HepG2 (cell line): Measurements from ENCODE around the gene PRPF18. TPM values are rescaled to one million over a fixed set of nuclear protein-coding genes. Genes with fewer than 3 reads are reported as not detected.

Experiments used
- ATAC-seq: fragments of 200-7000 bp; cut with Tn5 transposase; 3 replicates; pipeline ENCODE4 v1.9.1; 2020; ENCODE audit warnings: mild to moderate bottlenecking, moderate library complexity
- BruUV-seq: library from RNA; stranded (reverse); fragments of 400-500 nt; replicated peaks from 2 replicates; lab custom pipeline; 2021; lab: Mats Ljungman, UMichigan
- CTCF ChIA-PET: fragments of 300-600 bp; formaldehyde crosslinking; extraction: SDS; loops from one replicate; lab custom pipeline; 2021; ENCODE audit warnings: low total read pairs, inconsistent platforms, low intra/inter-chr PET ratio; lab: Yijun Ruan, JAX
- POLR2A ChIA-PET: fragments of 350-600 bp; sonication (Branson Sonifier 250); formaldehyde crosslinking; loops from one replicate; lab custom pipeline; 2020; ENCODE audit warnings: antibody characterized with exemption, inconsistent platforms; lab: Yijun Ruan, JAX
- DNase-seq: peaks from one replicate; pipeline ENCODE4 v3.0.0-alpha.2; 2015; ENCODE audit warnings: low spot score
- FAIRE-seq: peaks from 3 replicates; lab custom pipeline; 2011; peaks lifted over from hg19 to GRCh38; lab: Jason Lieb, UNC
- H2AFZ ChIP-seq: one replicate; pipeline ENCODE4 v1.6.1; 2011; ENCODE audit warnings: low read length, inconsistent platforms
- H3K27ac ChIP-seq: fragments of 300-600 bp; 3 replicates; pipeline ENCODE4 v1.8.0; 2011; ENCODE audit warnings: mixed run types, mild to moderate bottlenecking, mixed read lengths, low read length, inconsistent platforms; ENCODE audit not compliant: insufficient read depth; ENCODE audit errors: extremely low read length
- H3K27me3 ChIP-seq, 2 experiments: fragments of 200-600 bp in 1 of 2; 2 replicates in 1 of 2; 3 replicates in 1 of 2; pipeline versions ENCODE4 v1.6.0 to v1.8.0; 2011; ENCODE audit warnings: low read length in 2 of 2, mild to moderate bottlenecking in 2 of 2, moderate library complexity in 2 of 2, inconsistent platforms in 1 of 2; ENCODE audit not compliant: insufficient read depth in 2 of 2, control insufficient read depth in 1 of 2
- H3K36me3 ChIP-seq, 2 experiments: fragments of 200-600 bp in 1 of 2; replicated peaks in 1 of 2; 2 replicates in 1 of 2; 3 replicates in 1 of 2; pipeline versions ENCODE4 v1.5.1 to v1.8.0; 2011; ENCODE audit warnings: low read length in 2 of 2, inconsistent platforms in 1 of 2; ENCODE audit not compliant: insufficient read depth in 2 of 2, control insufficient read depth in 1 of 2
- H3K4me1 ChIP-seq: 2 replicates; pipeline ENCODE4 v1.5.1; 2012; ENCODE audit warnings: low read length, inconsistent platforms; ENCODE audit not compliant: insufficient read depth
- H3K4me2 ChIP-seq: 2 replicates; pipeline ENCODE4 v1.6.0; 2011; ENCODE audit warnings: low read depth, low read length, inconsistent platforms
- H3K4me3 ChIP-seq, 3 experiments: fragments of 200-600 bp in 1 of 3; sonication (generic), shearing (Covaris generic) in 1 of 3; replicated peaks in 1 of 3; 2 replicates each; pipeline ENCODE4 v1.5.1; 2011 to 2016; ENCODE audit warnings: low read length in 3 of 3, inconsistent platforms in 2 of 3, low read depth in 2 of 3, mild to moderate bottlenecking in 2 of 3, control low read depth in 1 of 3, mixed read lengths in 1 of 3; ENCODE audit not compliant: insufficient read depth in 1 of 3
- H3K79me2 ChIP-seq: one replicate; pipeline ENCODE4 v1.6.1; 2011; ENCODE audit warnings: low read length, inconsistent platforms; ENCODE audit not compliant: insufficient read depth
- H3K9ac ChIP-seq: 2 replicates; pipeline ENCODE4 v1.6.0; 2011; ENCODE audit warnings: mild to moderate bottlenecking, low read depth, low read length, inconsistent platforms; ENCODE audit not compliant: insufficient read depth
- H3K9me3 ChIP-seq: 2 replicates; pipeline ENCODE4 v1.5.1; 2012; ENCODE audit warnings: mild to moderate bottlenecking, low read length
- H4K20me1 ChIP-seq: 2 replicates; pipeline ENCODE4 v1.6.0; 2011; ENCODE audit warnings: inconsistent platforms, mild to moderate bottlenecking, low read length, moderate library complexity; ENCODE audit not compliant: insufficient read depth
- AGO1 ChIP-seq: fragments of 200-400 bp; formaldehyde crosslinking; IDR thresholded peaks from 2 replicates; pipeline ENCODE4 v1.6.1; 2017; ENCODE audit warnings: mild to moderate bottlenecking, low read depth, low read length, moderate library complexity; ENCODE audit not compliant: poor library complexity, severe bottlenecking
- GATAD1 ChIP-seq: IDR thresholded peaks from 2 replicates; pipeline ENCODE4 v1.6.1; 2016; ENCODE audit warnings: missing genetic modification reagents, missing compliant biosample characterization
- HHEX ChIP-seq: IDR thresholded peaks from 2 replicates; pipeline ENCODE4 v1.6.1; 2016; ENCODE audit warnings: control low read depth
- NFKB2 ChIP-seq: sonication (generic); formaldehyde crosslinking; IDR thresholded peaks from 2 replicates; pipeline ENCODE4 v1.4.0; 2020; ENCODE audit warnings: missing genetic modification reagents, borderline replicate concordance
- POLR2G ChIP-seq: fragments of 200-400 bp; formaldehyde crosslinking; IDR thresholded peaks from 2 replicates; pipeline ENCODE4 v1.6.1; 2018; ENCODE audit warnings: mild to moderate bottlenecking, low read depth, low read length, moderate library complexity
- SALL1 ChIP-seq: sonication (generic); formaldehyde crosslinking; IDR thresholded peaks from 2 replicates; pipeline ENCODE4 v1.8.0; 2022; ENCODE audit warnings: mild to moderate bottlenecking, missing genetic modification reagents
- ZC3H4 ChIP-seq: sonication (generic); formaldehyde crosslinking; IDR thresholded peaks from 2 replicates; pipeline ENCODE4 v1.4.0; 2020; ENCODE audit warnings: missing genetic modification reagents, borderline replicate concordance
- ZFP82 ChIP-seq: sonication (generic); formaldehyde crosslinking; IDR thresholded peaks from 2 replicates; pipeline ENCODE4 v1.5.1; 2020; ENCODE audit warnings: mild to moderate bottlenecking, missing genetic modification reagents, borderline replicate concordance
- ZNF138 ChIP-seq: sonication (generic); formaldehyde crosslinking; IDR thresholded peaks from 2 replicates; pipeline ENCODE4 v1.5.0; 2020; ENCODE audit warnings: mild to moderate bottlenecking, low read depth, missing genetic modification reagents
- ZNF260 ChIP-seq: sonication (generic); formaldehyde crosslinking; IDR thresholded peaks from 2 replicates; pipeline ENCODE4 v1.4.0; 2020; ENCODE audit warnings: missing genetic modification reagents, low read depth, mild to moderate bottlenecking, borderline replicate concordance
- ZNF569 ChIP-seq: sonication (generic); formaldehyde crosslinking; IDR thresholded peaks from 2 replicates; pipeline ENCODE4 v1.5.0; 2020; ENCODE audit warnings: mild to moderate bottlenecking, missing genetic modification reagents, moderate library complexity, borderline replicate concordance
- ZNF629 ChIP-seq: sonication (generic); formaldehyde crosslinking; conservative IDR thresholded peaks from 2 replicates; pipeline ENCODE4 v1.5.0; 2020; ENCODE audit warnings: missing genetic modification reagents
- ZNF674 ChIP-seq: sonication (generic); formaldehyde crosslinking; IDR thresholded peaks from 2 replicates; pipeline ENCODE4 v1.5.0; 2020; ENCODE audit warnings: low read depth, mild to moderate bottlenecking, missing genetic modification reagents
- WGBS: methylation state at CpG from one replicate; pipeline ENCODE4 v1.1.6; 2017; ENCODE audit warnings: low lambda C conversion rate; 5-methylcytosine and 5-hydroxymethylcytosine counted together
- in situ Hi-C: cut with HindIII; loops from 2 replicates; pipeline ENCODE4 v1.10.0; 2017; ENCODE audit warnings: low pct_unique_long_range_greater_than_20kb; ENCODE audit not compliant: extremely low pct_ligation_motif_present
- intact Hi-C: fragments of 100-400 bp; cut with micrococcal nuclease; formaldehyde crosslinking; loops from one replicate; pipeline ENCODE4 v1.10.0; 2022; ENCODE audit not compliant: unreplicated experiment
- polyA plus RNA-seq, 8 experiments: library from polyadenylated mRNA; depleted of rRNA in 3 of 8; stranded (reverse) in 7 of 8; unstranded in 1 of 8; fragments of >200 nt; fragmentation: Illumina TruSeq in 4 of 8; extraction: Trizol in 4 of 8; gene quantifications; 2 replicates each; pipeline versions ENCODE4 v1.2.1 to v1.2.3, GENCODE V29; 2011 to 2016; ENCODE audit warnings: low read depth in 4 of 8, missing spikeins in 1 of 8, mixed read lengths in 1 of 8; ENCODE audit not compliant: insufficient read depth in 1 of 8
- total RNA-seq, 5 experiments: library from RNA; depleted of rRNA; stranded (reverse); fragments of >200 nt; fragmentation: Illumina TruSeq; extraction: Trizol; gene quantifications; 2 replicates each; pipeline ENCODE4 v1.2.3, GENCODE V29; 2016; ENCODE audit warnings: low read depth in 1 of 5
- TF ChIP-seq, protein P1 (sequence below): sonication (generic); formaldehyde crosslinking; IDR thresholded peaks from 2 replicates; pipeline ENCODE4 v1.4.0; 2020; ENCODE audit warnings: missing genetic modification reagents, mild to moderate bottlenecking, borderline replicate concordance
- TF ChIP-seq, protein P2 (sequence below): sonication (generic); formaldehyde crosslinking; IDR thresholded peaks from 2 replicates; pipeline ENCODE4 v1.5.1; 2020; ENCODE audit warnings: mild to moderate bottlenecking, missing genetic modification reagents, moderate library complexity
- TF ChIP-seq, protein P3 (sequence below): sonication (generic); formaldehyde crosslinking; IDR thresholded peaks from 2 replicates; pipeline ENCODE4 v1.5.0; 2020; ENCODE audit warnings: missing genetic modification reagents, mild to moderate bottlenecking, borderline replicate concordance

Gene PRPF18
- total and polyA plus RNA-seq, 2 of the 13 experiments (the other 11 are each of a cell fraction or from before 2014, with no cell fraction given): 6.1 to 17.2 TPM

DNA sequence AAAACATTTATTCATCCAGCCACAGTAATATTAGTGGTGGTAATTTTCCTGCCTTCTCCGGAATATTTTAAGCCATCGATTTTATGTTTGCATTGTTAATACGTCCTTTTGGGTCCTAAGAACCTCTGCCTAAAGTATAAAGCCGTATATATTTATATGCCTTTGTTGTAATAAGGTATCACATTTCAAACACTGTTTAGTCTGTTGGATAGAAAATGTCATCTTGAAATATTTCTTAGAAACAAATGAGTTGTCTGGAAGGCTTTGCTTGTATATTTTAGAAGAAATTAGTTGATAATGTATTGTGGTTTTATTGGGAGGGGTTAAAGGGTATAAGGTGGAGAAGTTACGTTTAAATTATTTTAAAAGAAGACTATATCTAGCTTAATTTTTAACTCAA is 11.1 kb downstream of the PRPF18 start:
- no peak overlapping the region for H3K9ac ChIP-seq
- TF ChIP-seq HHEX (CRISPR knock-in tag): no peak
- TF ChIP-seq ZNF569 (CRISPR knock-in tag): no peak
- no peak for TF ChIP-seq ZNF629
- TF ChIP-seq NFKB2 (CRISPR knock-in tag): no peak
- TF ChIP-seq ZC3H4 (CRISPR knock-in tag): no peak
- TF ChIP-seq, protein P1, sequence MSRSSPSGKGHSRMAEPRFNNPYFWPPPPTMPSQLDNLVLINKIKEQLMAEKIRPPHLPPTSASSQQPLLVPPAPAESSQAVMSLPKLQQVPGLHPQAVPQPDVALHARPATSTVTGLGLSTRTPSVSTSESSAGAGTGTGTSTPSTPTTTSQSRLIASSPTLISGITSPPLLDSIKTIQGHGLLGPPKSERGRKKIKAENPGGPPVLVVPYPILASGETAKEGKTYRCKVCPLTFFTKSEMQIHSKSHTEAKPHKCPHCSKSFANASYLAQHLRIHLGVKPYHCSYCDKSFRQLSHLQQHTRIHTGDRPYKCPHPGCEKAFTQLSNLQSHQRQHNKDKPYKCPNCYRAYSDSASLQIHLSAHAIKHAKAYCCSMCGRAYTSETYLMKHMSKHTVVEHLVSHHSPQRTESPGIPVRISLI (CRISPR knock-in tag): no peak
- no peak for TF ChIP-seq ZNF260 (CRISPR knock-in tag)
- TF ChIP-seq GATAD1 (CRISPR knock-in tag): no peak
- TF ChIP-seq ZFP82 (CRISPR knock-in tag): no peak
- TF ChIP-seq, protein P2, sequence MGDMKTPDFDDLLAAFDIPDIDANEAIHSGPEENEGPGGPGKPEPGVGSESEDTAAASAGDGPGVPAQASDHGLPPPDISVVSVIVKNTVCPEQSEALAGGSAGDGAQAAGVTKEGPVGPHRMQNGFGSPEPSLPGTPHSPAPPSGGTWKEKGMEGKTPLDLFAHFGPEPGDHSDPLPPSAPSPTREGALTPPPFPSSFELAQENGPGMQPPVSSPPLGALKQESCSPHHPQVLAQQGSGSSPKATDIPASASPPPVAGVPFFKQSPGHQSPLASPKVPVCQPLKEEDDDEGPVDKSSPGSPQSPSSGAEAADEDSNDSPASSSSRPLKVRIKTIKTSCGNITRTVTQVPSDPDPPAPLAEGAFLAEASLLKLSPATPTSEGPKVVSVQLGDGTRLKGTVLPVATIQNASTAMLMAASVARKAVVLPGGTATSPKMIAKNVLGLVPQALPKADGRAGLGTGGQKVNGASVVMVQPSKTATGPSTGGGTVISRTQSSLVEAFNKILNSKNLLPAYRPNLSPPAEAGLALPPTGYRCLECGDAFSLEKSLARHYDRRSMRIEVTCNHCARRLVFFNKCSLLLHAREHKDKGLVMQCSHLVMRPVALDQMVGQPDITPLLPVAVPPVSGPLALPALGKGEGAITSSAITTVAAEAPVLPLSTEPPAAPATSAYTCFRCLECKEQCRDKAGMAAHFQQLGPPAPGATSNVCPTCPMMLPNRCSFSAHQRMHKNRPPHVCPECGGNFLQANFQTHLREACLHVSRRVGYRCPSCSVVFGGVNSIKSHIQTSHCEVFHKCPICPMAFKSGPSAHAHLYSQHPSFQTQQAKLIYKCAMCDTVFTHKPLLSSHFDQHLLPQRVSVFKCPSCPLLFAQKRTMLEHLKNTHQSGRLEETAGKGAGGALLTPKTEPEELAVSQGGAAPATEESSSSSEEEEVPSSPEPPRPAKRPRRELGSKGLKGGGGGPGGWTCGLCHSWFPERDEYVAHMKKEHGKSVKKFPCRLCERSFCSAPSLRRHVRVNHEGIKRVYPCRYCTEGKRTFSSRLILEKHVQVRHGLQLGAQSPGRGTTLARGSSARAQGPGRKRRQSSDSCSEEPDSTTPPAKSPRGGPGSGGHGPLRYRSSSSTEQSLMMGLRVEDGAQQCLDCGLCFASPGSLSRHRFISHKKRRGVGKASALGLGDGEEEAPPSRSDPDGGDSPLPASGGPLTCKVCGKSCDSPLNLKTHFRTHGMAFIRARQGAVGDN: no peak
- TF ChIP-seq ZNF674: no peak
- TF ChIP-seq ZNF138 (CRISPR knock-in tag): no peak
- TF ChIP-seq SALL1 (CRISPR knock-in tag): no peak
- TF ChIP-seq, protein P3, sequence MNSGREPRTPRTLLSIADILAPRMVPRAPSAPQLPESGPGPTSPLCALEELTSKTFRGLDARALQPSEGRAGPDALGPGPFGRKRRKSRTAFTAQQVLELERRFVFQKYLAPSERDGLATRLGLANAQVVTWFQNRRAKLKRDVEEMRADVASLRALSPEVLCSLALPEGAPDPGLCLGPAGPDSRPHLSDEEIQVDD (CRISPR knock-in tag): no peak
- no peak for TF ChIP-seq POLR2G
- no peak for TF ChIP-seq AGO1
- no peak overlapping the region for H3K27ac ChIP-seq
- no peaks in the 10 kb centered on the region for H3K9me3 ChIP-seq
- no peaks in the 10 kb centered on the region for H3K4me1 ChIP-seq
- H3K27me3 ChIP-seq: no peaks in the 10 kb centered on the region
- no peak overlapping the region for H2AFZ ChIP-seq
- peaks cover 2 to 11% of the 10 kb centered on the region in 2 experiments; a peak in 4 of 5 replicates for H3K36me3 ChIP-seq
- ChIA-PET POLR2A (no interaction called here), CTCF (no interaction called here)
- no peaks in the 10 kb centered on the region for H3K79me2 ChIP-seq
- no peaks in the 10 kb centered on the region for H4K20me1 ChIP-seq
- intact Hi-C loops (no loop called here), in situ Hi-C loops (no loop called here)
- ATAC-seq: no peak
- BruUV-seq: no TSS peak
- no peak for FAIRE-seq
- DNase-seq: no peak
- WGBS: 79% methylated on average over 5 of the region's 5 CpGs
- no peak overlapping the region for H3K4me2 ChIP-seq
- H3K4me3 ChIP-seq: no peak overlapping the region
